ENCODE results near the gene PCDHGA2.
A peak's percentile ranks its signal among the peaks of the same experiment; 100 is the strongest.

Gene PCDHGA2

GRCh38 chr5:141354900-141355469 is 16.4 kb downstream of the PCDHGA2 start, which contains the start of gene PCDHGA4:
PCDHGA4 (plus strand) TSS chr5:141355021; CDS start chr5:141355108, 87 bp downstream.
- no peaks in the 10 kb centered on the region for H3K27me3 ChIP-seq (ENCODE audit: control insufficient read depth, insufficient read depth, low read length)
- H3K9ac ChIP-seq (ENCODE audit: low read depth, low read length) = no peak within 1 kb of the TSS
- peaks cover 3% of the 10 kb centered on the region for H3K9me3 ChIP-seq (ENCODE audit: control insufficient read depth, insufficient read depth, low read length)
- H3K4me1 ChIP-seq (ENCODE audit: control insufficient read depth, insufficient read depth, low read length) = no peaks in the 10 kb centered on the region
- H3K36me3 ChIP-seq (ENCODE audit: control insufficient read depth, insufficient read depth, low read length) = no peaks in the 10 kb centered on the region
- no peak within 1 kb of the TSS for H3K4me3 ChIP-seq (ENCODE audit: low read depth, low read length)

DNA sequence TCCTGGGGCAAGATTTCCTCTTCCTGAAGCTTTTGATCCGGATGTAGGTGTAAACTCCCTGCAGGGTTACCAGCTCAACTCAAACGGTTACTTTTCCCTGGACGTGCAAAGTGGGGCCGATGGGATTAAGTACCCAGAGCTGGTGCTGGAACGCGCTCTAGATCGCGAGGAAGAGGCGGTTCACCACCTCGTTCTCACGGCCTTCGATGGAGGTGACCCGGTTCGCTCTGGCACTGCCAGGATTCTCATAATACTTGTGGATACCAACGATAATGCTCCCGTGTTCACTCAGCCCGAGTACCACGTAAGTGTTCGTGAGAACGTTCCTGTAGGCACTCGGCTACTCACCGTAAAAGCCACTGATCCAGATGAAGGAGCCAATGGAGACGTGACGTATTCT is 17.1 kb downstream of the PCDHGA2 start:
- peaks cover 3% of the 10 kb centered on the region for H3K9me3 ChIP-seq (ENCODE audit: control insufficient read depth, insufficient read depth, low read length)
- no peak overlapping the region for H3K9ac ChIP-seq (ENCODE audit: low read depth, low read length)
- no peak overlapping the region for H3K4me3 ChIP-seq (ENCODE audit: low read depth, low read length)
- H3K4me1 ChIP-seq (ENCODE audit: control insufficient read depth, insufficient read depth, low read length) = no peaks in the 10 kb centered on the region
- H3K36me3 ChIP-seq (ENCODE audit: control insufficient read depth, insufficient read depth, low read length) = no peaks in the 10 kb centered on the region
- no peaks in the 10 kb centered on the region for H3K27me3 ChIP-seq (ENCODE audit: control insufficient read depth, insufficient read depth, low read length)

DNA sequence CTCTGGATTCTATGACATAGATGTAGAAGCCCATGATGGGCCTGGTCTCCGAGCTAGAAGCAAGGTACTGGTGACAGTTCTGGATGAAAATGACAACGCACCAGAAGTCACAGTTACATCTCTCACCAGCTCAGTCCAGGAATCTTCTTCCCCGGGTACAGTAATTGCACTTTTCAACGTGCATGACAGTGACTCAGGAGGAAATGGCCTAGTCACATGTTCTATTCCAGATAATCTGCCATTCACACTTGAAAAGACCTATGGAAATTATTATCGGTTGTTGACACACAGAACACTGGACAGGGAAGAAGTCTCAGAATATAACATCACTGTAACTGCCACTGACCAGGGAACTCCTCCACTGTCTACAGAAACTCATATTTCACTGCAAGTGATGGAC is 17.6 kb downstream of the PCDHGA2 start:
- Histone ChIP-seq H3K4me1 (ENCODE audit: control insufficient read depth, insufficient read depth, low read length) (no peaks in the 10 kb centered on the region), H3K4me3 (ENCODE audit: low read depth, low read length) (no peak overlapping the region), H3K27me3 (ENCODE audit: control insufficient read depth, insufficient read depth, low read length) (no peaks in the 10 kb centered on the region), H3K36me3 (ENCODE audit: control insufficient read depth, insufficient read depth, low read length) (no peaks in the 10 kb centered on the region), H3K9ac (ENCODE audit: low read depth, low read length) (no peak overlapping the region), H3K9me3 (ENCODE audit: control insufficient read depth, insufficient read depth, low read length) (peaks cover 3% of the 10 kb centered on the region)

- H3K9me3 ChIP-seq (ENCODE audit: control insufficient read depth, insufficient read depth, low read length) = peaks cover 3% of the 10 kb centered on the region
- H3K4me1 ChIP-seq (ENCODE audit: control insufficient read depth, insufficient read depth, low read length) = no peaks in the 10 kb centered on the region
- H3K27me3 ChIP-seq (ENCODE audit: control insufficient read depth, insufficient read depth, low read length) = no peaks in the 10 kb centered on the region
- no peak overlapping the region for H3K4me3 ChIP-seq (ENCODE audit: low read depth, low read length)
- no peak overlapping the region for H3K9ac ChIP-seq (ENCODE audit: low read depth, low read length)
- no peaks in the 10 kb centered on the region for H3K36me3 ChIP-seq (ENCODE audit: control insufficient read depth, insufficient read depth, low read length)
Measured at GRCh38 chr5:141356950-141357349, 18.4 kb downstream of the PCDHGA2 start.

- no peak within 1 kb of the TSS for H3K9ac ChIP-seq (ENCODE audit: low read depth, low read length)
Measured at GRCh38 chr5:141359790-141360426, 21.3 kb downstream of the PCDHGA2 start, which contains the start of gene PCDHGB2. PCDHGB2 (plus strand) TSS chr5:141359994; CDS start chr5:141360136, 142 bp downstream.

DNA sequence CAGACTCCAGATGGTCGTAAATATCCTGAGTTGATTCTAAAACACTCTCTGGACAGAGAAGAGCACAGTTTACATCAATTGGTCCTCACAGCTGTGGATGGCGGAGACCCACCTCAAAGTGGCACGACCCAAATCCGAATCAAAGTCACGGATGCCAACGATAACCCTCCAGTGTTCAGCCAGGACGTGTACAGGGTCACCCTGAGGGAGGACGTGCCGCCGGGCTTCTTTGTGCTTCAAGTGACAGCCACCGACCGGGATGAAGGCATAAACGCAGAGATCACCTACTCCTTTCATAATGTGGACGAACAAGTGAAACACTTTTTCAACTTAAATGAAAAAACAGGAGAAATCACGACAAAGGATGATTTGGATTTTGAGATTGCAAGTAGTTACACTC is 22.1 kb downstream of the PCDHGA2 start:
- Histone ChIP-seq H3K27me3 (ENCODE audit: control insufficient read depth, insufficient read depth, low read length) (no peaks in the 10 kb centered on the region), H3K9ac (ENCODE audit: low read depth, low read length) (no peak overlapping the region), H3K36me3 (ENCODE audit: control insufficient read depth, insufficient read depth, low read length) (no peaks in the 10 kb centered on the region), H3K4me3 (ENCODE audit: low read depth, low read length) (no peak overlapping the region), H3K9me3 (ENCODE audit: control insufficient read depth, insufficient read depth, low read length) (peaks cover 8% of the 10 kb centered on the region), H3K4me1 (ENCODE audit: control insufficient read depth, insufficient read depth, low read length) (no peaks in the 10 kb centered on the region)

More at GRCh38 chr5:141359790-141360426, 21.3 kb downstream of the PCDHGA2 start, which contains the start of gene PCDHGB2:
- Histone ChIP-seq H3K4me3 (ENCODE audit: low read depth, low read length) (peak within 1 kb of the TSS; percentile 37), H3K27me3 (ENCODE audit: control insufficient read depth, insufficient read depth, low read length) (no peaks in the 10 kb centered on the region), H3K36me3 (ENCODE audit: control insufficient read depth, insufficient read depth, low read length) (no peaks in the 10 kb centered on the region), H3K9me3 (ENCODE audit: control insufficient read depth, insufficient read depth, low read length) (peaks cover 7% of the 10 kb centered on the region), H3K4me1 (ENCODE audit: control insufficient read depth, insufficient read depth, low read length) (no peaks in the 10 kb centered on the region)

- no peaks in the 10 kb centered on the region for H3K4me1 ChIP-seq (ENCODE audit: control insufficient read depth, insufficient read depth, low read length)
- no peaks in the 10 kb centered on the region for H3K36me3 ChIP-seq (ENCODE audit: control insufficient read depth, insufficient read depth, low read length)
- H3K9ac ChIP-seq (ENCODE audit: low read depth, low read length) = no peak overlapping the region
- no peaks in the 10 kb centered on the region for H3K27me3 ChIP-seq (ENCODE audit: control insufficient read depth, insufficient read depth, low read length)
- no peak overlapping the region for H3K4me3 ChIP-seq (ENCODE audit: low read depth, low read length)
- peaks cover 10% of the 10 kb centered on the region for H3K9me3 ChIP-seq (ENCODE audit: control insufficient read depth, insufficient read depth, low read length)
Measured at GRCh38 chr5:141362719-141363118, 24.2 kb downstream of the PCDHGA2 start.

DNA sequence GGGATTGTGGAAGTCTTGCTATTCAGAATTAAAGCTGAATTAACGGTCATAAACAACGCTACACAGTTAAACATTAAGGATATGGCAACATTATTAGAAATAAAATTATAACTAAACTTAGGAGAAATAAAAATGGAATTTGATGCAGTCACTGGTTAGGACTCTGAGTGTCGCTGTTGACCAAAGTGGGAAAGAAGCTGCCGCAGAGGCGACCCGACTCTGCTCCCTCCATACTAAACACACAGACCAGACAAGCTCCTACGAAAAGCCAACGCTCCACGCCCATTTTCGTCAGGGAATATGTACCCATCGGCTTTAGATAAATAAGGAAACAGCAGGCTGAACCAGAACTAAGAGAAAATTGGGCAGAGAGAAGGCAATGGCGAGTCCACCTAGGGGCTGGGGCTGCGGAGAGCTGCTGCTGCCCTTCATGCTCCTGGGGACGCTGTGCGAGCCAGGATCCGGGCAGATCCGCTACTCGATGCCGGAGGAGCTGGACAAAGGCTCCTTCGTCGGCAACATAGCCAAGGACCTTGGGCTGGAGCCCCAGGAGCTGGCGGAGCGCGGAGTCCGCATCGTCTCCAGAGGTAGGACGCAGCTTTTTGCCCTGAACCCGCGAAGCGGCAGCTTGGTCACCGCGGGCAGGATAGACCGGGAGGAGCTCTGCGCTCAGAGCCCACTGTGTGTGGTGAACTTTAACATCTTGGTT is 25.5 kb downstream of the PCDHGA2 start, which contains the start of gene PCDHGA5:
Gene PCDHGA5, plus strand, starts transcription at position 211 of the 709 bp plus-strand sequence. Its CDS starts 169 bp downstream, at position 380.
- no peaks in the 10 kb centered on the region for H3K36me3 ChIP-seq (ENCODE audit: control insufficient read depth, insufficient read depth, low read length)
- H3K9me3 ChIP-seq (ENCODE audit: control insufficient read depth, insufficient read depth, low read length) = peaks cover 10% of the 10 kb centered on the region
- no peaks in the 10 kb centered on the region for H3K27me3 ChIP-seq (ENCODE audit: control insufficient read depth, insufficient read depth, low read length)
- no peak within 1 kb of the TSS for H3K4me3 ChIP-seq (ENCODE audit: low read depth, low read length)
- H3K4me1 ChIP-seq (ENCODE audit: control insufficient read depth, insufficient read depth, low read length) = no peaks in the 10 kb centered on the region
- no peak within 1 kb of the TSS for H3K9ac ChIP-seq (ENCODE audit: low read depth, low read length)

- H3K9me3 ChIP-seq (ENCODE audit: control insufficient read depth, insufficient read depth, low read length) = peaks cover 10% of the 10 kb centered on the region
- no peaks in the 10 kb centered on the region for H3K36me3 ChIP-seq (ENCODE audit: control insufficient read depth, insufficient read depth, low read length)
- H3K4me3 ChIP-seq (ENCODE audit: low read depth, low read length) = no peak overlapping the region
- H3K9ac ChIP-seq (ENCODE audit: low read depth, low read length) = no peak overlapping the region
- H3K27me3 ChIP-seq (ENCODE audit: control insufficient read depth, insufficient read depth, low read length) = no peaks in the 10 kb centered on the region
- H3K4me1 ChIP-seq (ENCODE audit: control insufficient read depth, insufficient read depth, low read length) = no peaks in the 10 kb centered on the region
Measured at GRCh38 chr5:141366016-141366896, 27.7 kb downstream of the PCDHGA2 start.

DNA sequence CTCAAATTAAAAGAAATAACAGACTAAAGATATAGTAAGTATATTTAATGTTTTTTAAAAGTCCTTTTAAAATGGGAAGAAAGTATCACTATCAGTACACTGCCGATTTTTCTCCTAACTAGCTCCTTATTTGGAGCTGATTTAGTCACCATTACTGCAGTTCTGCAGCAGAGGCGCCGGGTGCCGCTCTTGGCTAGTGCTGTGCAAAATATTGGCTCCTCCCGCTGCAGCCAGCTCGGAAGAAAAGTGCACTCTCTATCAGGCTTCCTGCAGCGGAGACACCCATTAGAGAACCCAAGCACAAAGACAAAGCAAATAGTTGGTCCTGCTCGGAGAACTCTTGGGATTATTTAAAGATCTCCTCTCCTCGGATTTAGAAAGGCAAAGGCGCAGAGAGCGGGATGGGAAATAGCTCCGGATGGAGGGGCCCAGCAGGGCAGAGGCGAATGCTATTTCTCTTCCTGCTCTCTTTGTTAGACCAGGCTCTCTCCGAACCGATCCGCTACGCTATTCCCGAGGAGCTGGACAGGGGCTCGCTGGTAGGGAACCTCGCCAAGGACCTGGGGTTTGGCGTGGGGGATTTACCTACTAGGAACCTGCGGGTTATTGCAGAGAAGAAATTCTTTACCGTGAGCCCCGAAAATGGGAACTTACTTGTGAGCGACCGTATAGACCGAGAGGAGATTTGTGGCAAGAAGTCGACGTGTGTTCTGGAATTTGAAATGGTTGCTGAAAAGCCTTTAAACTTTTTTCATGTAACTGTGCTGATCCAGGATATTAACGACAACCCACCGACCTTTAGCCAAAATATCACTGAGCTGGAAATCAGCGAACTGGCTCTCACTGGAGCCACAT is 31.7 kb downstream of the PCDHGA2 start, which contains the start of gene PCDHGB3:
Gene PCDHGB3, plus strand, starts transcription at position 249 of the 855 bp plus-strand sequence. Its CDS starts 153 bp downstream, at position 402.
- peaks cover 6% of the 10 kb centered on the region for H3K9me3 ChIP-seq (ENCODE audit: control insufficient read depth, insufficient read depth, low read length)
- no peaks in the 10 kb centered on the region for H3K4me1 ChIP-seq (ENCODE audit: control insufficient read depth, insufficient read depth, low read length)
- peak within 1 kb of the TSS; percentile 30 for H3K4me3 ChIP-seq (ENCODE audit: low read depth, low read length)
- H3K9ac ChIP-seq (ENCODE audit: low read depth, low read length) = no peak within 1 kb of the TSS
- no peaks in the 10 kb centered on the region for H3K36me3 ChIP-seq (ENCODE audit: control insufficient read depth, insufficient read depth, low read length)
- no peaks in the 10 kb centered on the region for H3K27me3 ChIP-seq (ENCODE audit: control insufficient read depth, insufficient read depth, low read length)

All from iPS-15b (cell line).